Left lung (tissue), 10 donors: Measurements from ENCODE around the gene MSANTD1. TPM values are rescaled to one million over a fixed set of nuclear protein-coding genes. Genes with fewer than 3 reads are reported as not detected.

ENCODE experiments used
- ATAC-seq: fragments of 200-7000 bp; cut with Tn5 transposase; one replicate; pipeline ENCODE4 v1.9.1; 2020; ENCODE audit warnings: moderate library complexity
- DNase-seq, 4 donors: peaks; one replicate each; pipeline ENCODE4 v3.0.0-alpha.2; 2013 to 2020
- H3K27ac ChIP-seq, 2 donors: fragments of 200-600 bp; sonication (generic) in 1 of 2; one replicate each; pipeline versions ENCODE4 v1.5.0 to v1.8.0; 2020 to 2021
- H3K27me3 ChIP-seq, 2 donors: fragments of 200-600 bp; sonication (generic) in 1 of 2; one replicate each; pipeline versions ENCODE4 v1.5.0 to v1.8.0; 2020 to 2021
- H3K36me3 ChIP-seq, 2 donors: fragments of 200-600 bp; sonication (generic) in 1 of 2; one replicate each; pipeline versions ENCODE4 v1.5.0 to v1.8.0; 2020 to 2021
- H3K4me1 ChIP-seq, 2 donors: fragments of 200-600 bp; one replicate each; pipeline ENCODE4 v1.8.0; 2021
- H3K4me3 ChIP-seq, 2 donors: fragments of 200-600 bp; sonication (generic) in 1 of 2; one replicate each; pipeline versions ENCODE4 v1.5.0 to v1.8.0; 2020 to 2021; ENCODE audit warnings: mild to moderate bottlenecking in 1 of 2
- H3K9me3 ChIP-seq, 2 donors: fragments of 200-600 bp; sonication (generic) in 1 of 2; one replicate each; pipeline versions ENCODE4 v1.5.0 to v1.8.0; 2020 to 2021
- CTCF ChIP-seq, 2 donors: fragments of 200-600 bp; sonication (generic) in 1 of 2; IDR thresholded peaks; one replicate each; pipeline versions ENCODE4 v1.5.0 to v1.8.0; 2021; ENCODE audit warnings: antibody characterized with exemption in 2 of 2
- intact Hi-C, 2 donors: fragments of 100-400 bp; cut with DNase I; formaldehyde crosslinking; loops; one replicate each; pipeline versions ENCODE4 v1.11.2 to v1.14.2; 2022
- polyA plus RNA-seq, 6 donors: library from polyadenylated mRNA; unstranded; fragments of 120-200 nt; gene quantifications; one replicate each; pipeline ENCODE4 v1.2.1, GENCODE V29; 2013; ENCODE audit not compliant: insufficient read length in 6 of 6
- total RNA-seq, 2 donors: library from RNA; stranded (reverse); fragmentation: NEBNext Ultra II Directional; extraction: Animal tissue kit (Norgen Biotek cat#: 25700); gene quantifications; one replicate each; pipeline ENCODE4 v1.2.1, GENCODE V29; 2021
- donor health status: DM: no; HTN: yes; CAD: no.
- donor health status: DM: no; HTN: no; CAD: no.

MSANTD1 gene
- total and polyA plus RNA-seq, 8 donors, result 0.54 to 1.4 (median 1.0) TPM

DNA sequence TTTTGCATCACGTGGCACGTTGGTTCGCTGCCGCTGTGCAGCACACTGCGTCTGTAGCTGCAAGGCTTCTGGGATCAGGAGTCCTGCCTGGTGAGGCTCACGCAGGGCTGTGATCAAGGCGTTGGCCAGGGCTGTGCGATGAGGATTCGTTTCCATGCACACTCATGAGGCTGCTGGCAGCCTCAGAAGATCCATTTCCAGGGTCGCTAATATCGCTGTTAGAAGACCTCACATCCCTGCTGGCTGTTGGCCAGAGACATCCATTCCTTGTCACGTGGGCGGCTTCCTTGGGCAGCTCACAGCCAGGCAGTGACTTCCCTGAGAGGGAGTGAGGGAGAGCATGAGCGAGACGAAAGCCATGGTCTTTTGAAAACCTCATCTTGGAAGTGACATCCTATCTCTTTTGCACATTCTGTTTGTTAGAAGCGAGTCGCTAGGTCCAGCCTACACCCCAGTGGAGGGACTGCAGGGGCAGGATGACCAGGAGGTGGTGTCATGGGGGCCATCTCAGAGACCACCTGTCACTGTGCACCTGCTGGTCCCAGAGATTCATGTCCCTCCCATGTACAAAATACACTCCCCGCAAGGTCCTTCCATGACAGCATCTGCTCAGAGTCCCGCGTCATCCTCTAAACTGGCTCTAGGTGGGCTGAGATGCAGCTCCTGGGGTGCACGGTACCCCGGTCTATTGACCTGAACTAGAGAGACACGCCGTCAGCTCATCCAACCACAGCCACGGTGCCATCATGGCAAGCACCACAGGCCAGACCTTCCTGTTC, 56.1 kb downstream of the MSANTD1 start:
- peak; percentile 34 for ATAC-seq
- Histone ChIP-seq H3K27ac (peak overlapping the region in 1 of 2 donors; percentile 18), H3K4me1 (peaks cover 18 to 71% of the 10 kb centered on the region in 2 donors), H3K27me3 (peaks cover 0 to 9% of the 10 kb centered on the region in 2 donors), H3K36me3 (no peaks in the 10 kb centered on the region), H3K9me3 (no peaks in the 10 kb centered on the region), H3K4me3 (no peak overlapping the region)
- TF ChIP-seq CTCF (IDR thresholded peaks at IDR 0.05), result no peak
- peak in 3 of 4 donors; percentile 39 to 77 (median 46) for DNase-seq
- intact Hi-C loops, result no loop called here

DNA sequence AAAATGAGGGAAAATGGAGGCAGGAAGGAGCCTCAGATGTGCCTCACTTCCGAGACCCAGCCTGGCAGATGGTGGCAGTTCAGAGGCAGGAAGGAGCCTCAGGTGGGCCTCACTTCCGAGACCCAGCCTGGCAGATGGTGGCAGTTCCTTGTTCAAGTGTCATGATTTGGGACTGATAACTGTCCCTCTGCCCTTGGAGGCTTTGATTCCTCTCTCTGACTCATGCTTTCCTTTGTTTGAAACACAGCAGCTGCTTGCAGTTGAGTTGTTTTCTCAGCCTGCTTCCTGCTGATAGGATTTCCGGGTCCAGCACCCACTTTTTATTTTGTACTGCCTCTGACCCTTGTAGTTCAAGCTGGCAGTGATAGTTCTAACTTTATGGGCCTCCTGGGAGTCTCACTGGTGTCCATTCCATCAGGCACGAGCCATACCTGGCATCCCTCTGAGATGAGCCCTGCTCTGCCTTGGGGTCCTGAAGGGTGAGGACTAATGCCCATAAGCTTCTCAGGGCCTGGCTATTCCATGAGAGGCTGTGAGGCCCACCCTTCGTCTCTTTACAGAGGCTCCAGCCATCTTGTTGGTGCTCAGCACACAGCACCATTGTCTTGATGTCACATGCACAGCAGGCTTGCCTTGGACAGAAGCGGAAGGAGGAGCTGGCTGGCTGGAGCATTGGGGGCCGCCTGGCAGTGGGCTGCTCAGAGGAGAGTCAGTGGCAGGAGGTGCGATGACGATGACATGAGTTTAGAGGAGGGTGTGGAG, 56.8 kb downstream of the MSANTD1 start:
- peak in 1 of 4 donors; percentile 45 for DNase-seq
- ATAC-seq, result peak; percentile 19
- Histone ChIP-seq H3K27ac (peak overlapping the region; percentile 18 to 42), H3K4me1 (peaks cover 15 to 66% of the 10 kb centered on the region in 2 donors), H3K4me3 (no peak overlapping the region), H3K9me3 (no peaks in the 10 kb centered on the region), H3K36me3 (no peaks in the 10 kb centered on the region), H3K27me3 (peaks cover 0 to 9% of the 10 kb centered on the region in 2 donors)
- no peak for TF ChIP-seq CTCF (IDR thresholded peaks at IDR 0.05)
- intact Hi-C loops, result no loop called here

Other genes with a start within 250 kb of the MSANTD1 start
- gene HTT-AS, start 174.6 kb upstream of the MSANTD1 start, total RNA-seq, result not detected
- gene HTT-AS, start 174.6 kb upstream of the MSANTD1 start, polyA plus RNA-seq, result not detected
- gene HTT, start 174.5 kb upstream of the MSANTD1 start, total RNA-seq, result 10 to 100 TPM; 72.9 to 75.9 TPM
- gene HTT, start 174.5 kb upstream of the MSANTD1 start, polyA plus RNA-seq, result 10 to 100 TPM; 34.5 to 44.8 (median 39.9) TPM
- 10 to 100 TPM; 28.2 to 30.4 TPM for gene RGS12, start 43.9 kb downstream of the MSANTD1 start, total RNA-seq
- gene RGS12, start 43.9 kb downstream of the MSANTD1 start, polyA plus RNA-seq, result 10 to 100 TPM; 59.0 to 80.7 (median 70.4) TPM
- gene HGFAC, start 192.8 kb downstream of the MSANTD1 start, total RNA-seq, result under 1 TPM in 1 of 2 donors, not detected in 1; 0.32 TPM
- 1 to 10 TPM in 2 of 6 donors, under 1 TPM in 4; 0.56 to 1.5 (median 0.77) TPM for gene HGFAC, start 192.8 kb downstream of the MSANTD1 start, polyA plus RNA-seq
- 1 to 10 TPM; 1.6 to 6.3 TPM for gene DOK7, start 214.1 kb downstream of the MSANTD1 start, total RNA-seq
- gene DOK7, start 214.1 kb downstream of the MSANTD1 start, polyA plus RNA-seq, result 1 to 10 TPM in 3 of 6 donors, under 1 TPM in 3; 0.28 to 1.5 (median 0.95) TPM